A673 (cell line): ENCODE data around the gene LCE1E. TPM values are rescaled to one million over a fixed set of nuclear protein-coding genes. Genes with fewer than 3 reads are reported as not detected.

Experiments
- BruUV-seq: library from RNA; stranded (reverse); fragments of 400-500 nt; replicated peaks from 2 replicates; lab custom pipeline; 2021; lab: Mats Ljungman, UMichigan
- CTCF ChIA-PET: fragments of 300-600 bp; sonication (Branson Sonifier 250); formaldehyde crosslinking; loops from one replicate; lab custom pipeline; 2022; ENCODE audit warnings: antibody characterized with exemption; lab: Charles Lee
- POLR2A ChIA-PET: fragments of 300-600 bp; sonication (Branson Sonifier 250); formaldehyde crosslinking; loops from one replicate; lab custom pipeline; 2022; ENCODE audit warnings: antibody characterized with exemption; ENCODE audit not compliant: low non-redundant PET; lab: Charles Lee
- DNase-seq: peaks from one replicate; pipeline ENCODE4 v3.0.0-alpha.2; 2015; ENCODE audit warnings: low spot score
- H3K27ac ChIP-seq: fragments of 200-600 bp; sonication (generic); 2 replicates; pipeline ENCODE4 v1.5.1; 2016; ENCODE audit warnings: mixed run types, low read depth, mild to moderate bottlenecking, mixed read lengths, antibody characterized with exemption, low read length; ENCODE audit not compliant: poor library complexity, severe bottlenecking
- H3K27me3 ChIP-seq: fragments of 200-600 bp; sonication (generic); replicated peaks from 2 replicates; pipeline ENCODE4 v1.6.1; 2017; ENCODE audit warnings: mixed run types, low read depth, mild to moderate bottlenecking, mixed read lengths, antibody characterized with exemption, low read length; ENCODE audit not compliant: insufficient read depth, poor library complexity
- H3K36me3 ChIP-seq: fragments of 200-600 bp; sonication (generic); 2 replicates; pipeline ENCODE4 v1.6.1; 2016; ENCODE audit warnings: mixed run types, mild to moderate bottlenecking, mixed read lengths, antibody characterized with exemption, low read length; ENCODE audit not compliant: insufficient read depth, poor library complexity, severe bottlenecking
- H3K4me1 ChIP-seq: fragments of 200-600 bp; sonication (generic); 2 replicates; pipeline ENCODE4 v1.6.1; 2017; ENCODE audit warnings: mixed run types, mild to moderate bottlenecking, mixed read lengths, antibody characterized with exemption, low read length; ENCODE audit not compliant: insufficient read depth, poor library complexity, severe bottlenecking
- H3K4me3 ChIP-seq: fragments of 200-600 bp; sonication (generic); 2 replicates; pipeline ENCODE4 v1.5.1; 2016; ENCODE audit warnings: low read depth, mixed run types, mild to moderate bottlenecking, mixed read lengths, low read length; ENCODE audit not compliant: poor library complexity, severe bottlenecking
- H3K9me3 ChIP-seq: fragments of 200-600 bp; sonication (generic); 2 replicates; pipeline ENCODE4 v1.6.1; 2016; ENCODE audit warnings: mixed run types, low read depth, mild to moderate bottlenecking, mixed read lengths, antibody characterized with exemption, low read length; ENCODE audit not compliant: poor library complexity, severe bottlenecking
- EZH2 ChIP-seq: fragments of 200-600 bp; sonication (generic); IDR thresholded peaks from 2 replicates; pipeline ENCODE4 v1.6.1; 2017; ENCODE audit warnings: borderline replicate concordance, low read depth, mild to moderate bottlenecking, mixed read lengths, antibody characterized with exemption, low read length; ENCODE audit not compliant: poor library complexity, severe bottlenecking
- intact Hi-C: fragments of 100-400 bp; cut with micrococcal nuclease; formaldehyde crosslinking; loops from one replicate; pipeline ENCODE4 v1.10.0; 2022; ENCODE audit not compliant: unreplicated experiment
- total RNA-seq: library from RNA; stranded (reverse); gene quantifications from 2 replicates; pipeline ENCODE4 v1.2.3, GENCODE V29; 2021
- TF ChIP-seq, protein P1 (sequence below): fragments of 300-800, 200-600 bp; sonication (generic); conservative IDR thresholded peaks from 2 replicates; pipeline ENCODE4 v1.5.1; 2017; ENCODE audit warnings: low read depth, mild to moderate bottlenecking, antibody characterized with exemption, low read length, moderate library complexity, mixed read lengths

LCE1E gene
- total RNA-seq, 1 experiment from 2014 or later: not detected

DNA sequence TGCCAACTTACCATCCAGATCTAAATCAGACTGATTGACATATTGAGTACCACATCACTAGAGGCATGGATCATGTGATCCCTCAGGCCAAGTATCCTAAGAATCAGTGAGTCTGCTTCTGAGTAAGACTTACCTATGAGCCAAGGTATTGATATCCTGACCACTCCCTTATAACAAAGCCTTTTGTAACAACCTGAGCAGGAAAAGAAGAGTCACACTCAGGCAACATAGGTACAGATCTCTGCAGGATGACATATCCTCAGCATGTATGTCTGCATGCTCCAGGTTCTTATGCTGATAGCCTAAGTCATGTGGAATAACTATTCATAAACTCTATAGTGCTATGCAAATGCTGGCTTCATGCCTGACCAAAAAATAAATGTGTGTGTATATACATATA, 38.9 kb downstream of the LCE1E start:
- Histone ChIP-seq H3K9me3 (no peaks in the 10 kb centered on the region), H3K4me3 (no peak overlapping the region), H3K36me3 (no peaks in the 10 kb centered on the region), H3K27me3 (peaks cover 54% of the 10 kb centered on the region), H3K27ac (no peak overlapping the region), H3K4me1 (no peaks in the 10 kb centered on the region)
- ChIA-PET POLR2A (no interaction called here), CTCF (no interaction called here)
- no peak for TF ChIP-seq EZH2
- TF ChIP-seq, protein P1, sequence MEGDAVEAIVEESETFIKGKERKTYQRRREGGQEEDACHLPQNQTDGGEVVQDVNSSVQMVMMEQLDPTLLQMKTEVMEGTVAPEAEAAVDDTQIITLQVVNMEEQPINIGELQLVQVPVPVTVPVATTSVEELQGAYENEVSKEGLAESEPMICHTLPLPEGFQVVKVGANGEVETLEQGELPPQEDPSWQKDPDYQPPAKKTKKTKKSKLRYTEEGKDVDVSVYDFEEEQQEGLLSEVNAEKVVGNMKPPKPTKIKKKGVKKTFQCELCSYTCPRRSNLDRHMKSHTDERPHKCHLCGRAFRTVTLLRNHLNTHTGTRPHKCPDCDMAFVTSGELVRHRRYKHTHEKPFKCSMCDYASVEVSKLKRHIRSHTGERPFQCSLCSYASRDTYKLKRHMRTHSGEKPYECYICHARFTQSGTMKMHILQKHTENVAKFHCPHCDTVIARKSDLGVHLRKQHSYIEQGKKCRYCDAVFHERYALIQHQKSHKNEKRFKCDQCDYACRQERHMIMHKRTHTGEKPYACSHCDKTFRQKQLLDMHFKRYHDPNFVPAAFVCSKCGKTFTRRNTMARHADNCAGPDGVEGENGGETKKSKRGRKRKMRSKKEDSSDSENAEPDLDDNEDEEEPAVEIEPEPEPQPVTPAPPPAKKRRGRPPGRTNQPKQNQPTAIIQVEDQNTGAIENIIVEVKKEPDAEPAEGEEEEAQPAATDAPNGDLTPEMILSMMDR: no peak
- no peak for DNase-seq
- no TSS peak for BruUV-seq
- intact Hi-C loops: no loop called here

- no peaks in the 10 kb centered on the region for H3K4me1 ChIP-seq
- no TSS peak for BruUV-seq
- intact Hi-C loops: no loop called here
- no peak within 1 kb of the TSS for H3K4me3 ChIP-seq
- ChIA-PET CTCF (no interaction called here), POLR2A (no interaction called here)
- no peak for DNase-seq
- H3K27me3 ChIP-seq: peaks cover 54% of the 10 kb centered on the region
- H3K36me3 ChIP-seq: no peaks in the 10 kb centered on the region
- TF ChIP-seq EZH2: no peak
- TF ChIP-seq, protein P1: no peak
- no peak within 1 kb of the TSS for H3K27ac ChIP-seq
- no peaks in the 10 kb centered on the region for H3K9me3 ChIP-seq
Observed at GRCh38 chr1:152827173-152827572, 41.1 kb downstream of the LCE1E start, which contains the start of gene LCE1A. LCE1A (plus strand) TSS chr1:152827473; CDS start chr1:152827473, 0 bp downstream.

GRCh38 chr1:152836870-152837269, 50.8 kb downstream of the LCE1E start:
- ChIA-PET CTCF (no interaction called here), POLR2A (no interaction called here)
- Histone ChIP-seq H3K27me3 (peaks cover 9% of the 10 kb centered on the region), H3K4me3 (no peak overlapping the region), H3K9me3 (no peaks in the 10 kb centered on the region), H3K27ac (no peak overlapping the region), H3K36me3 (no peaks in the 10 kb centered on the region), H3K4me1 (no peaks in the 10 kb centered on the region)
- TF ChIP-seq, protein P1: no peak
- TF ChIP-seq EZH2: no peak
- BruUV-seq: no TSS peak
- intact Hi-C loops: no loop called here
- no peak for DNase-seq

Other genes with a start within 250 kb of the LCE1E start
- not detected in 2 replicates for gene LCE3E, start 219.5 kb upstream of the LCE1E start, total RNA-seq
- not detected in 2 replicates for gene LCE3D, start 205.7 kb upstream of the LCE1E start, total RNA-seq
- not detected in 2 replicates for gene LCE3C, start 186.0 kb upstream of the LCE1E start, total RNA-seq
- not detected in 2 replicates for gene LCE3B, start 172.4 kb upstream of the LCE1E start, total RNA-seq
- gene LCE3A, start 163.2 kb upstream of the LCE1E start, total RNA-seq: not detected in 2 replicates
- not detected in 2 replicates for gene LCE2D, start 122.9 kb upstream of the LCE1E start, total RNA-seq
- gene LCE2C, start 111.0 kb upstream of the LCE1E start, total RNA-seq: not detected in 2 replicates
- not detected in 2 replicates for gene LCE2B, start 100.1 kb upstream of the LCE1E start, total RNA-seq
- not detected in 2 replicates for gene LCE2A, start 87.9 kb upstream of the LCE1E start, total RNA-seq
- not detected in 2 replicates for gene LCE4A, start 78.1 kb upstream of the LCE1E start, total RNA-seq
- gene KPRP, start 28.2 kb upstream of the LCE1E start, total RNA-seq: not detected in 2 replicates
- gene LCE1F, start 11.1 kb upstream of the LCE1E start, total RNA-seq: not detected in 2 replicates
- not detected in 2 replicates for gene LCE1D, start 10.5 kb downstream of the LCE1E start, total RNA-seq
- gene LCE1C, start 20.4 kb downstream of the LCE1E start, total RNA-seq: not detected in 2 replicates
- not detected in 2 replicates for gene LCE1B, start 25.7 kb downstream of the LCE1E start, total RNA-seq
- not detected in 2 replicates for gene LCE1A, start 41.2 kb downstream of the LCE1E start, total RNA-seq
- gene LCE6A, start 56.6 kb downstream of the LCE1E start, total RNA-seq: not detected in 2 replicates
- gene LCE7A, start 73.7 kb downstream of the LCE1E start, total RNA-seq: not detected in 2 replicates
- gene SMCP, start 92.1 kb downstream of the LCE1E start, total RNA-seq: not detected in 2 replicates
- gene IVL, start 122.3 kb downstream of the LCE1E start, total RNA-seq: not detected in 2 replicates
- not detected in 2 replicates for gene SPRR5, start 160.9 kb downstream of the LCE1E start, total RNA-seq
- not detected in 2 replicates for gene SPRR4, start 184.4 kb downstream of the LCE1E start, total RNA-seq
- not detected in 2 replicates for gene SPRR1A, start 197.8 kb downstream of the LCE1E start, total RNA-seq
- not detected in 2 replicates for gene SPRR3, start 215.5 kb downstream of the LCE1E start, total RNA-seq
- gene SPRR1B, start 244.9 kb downstream of the LCE1E start, total RNA-seq: not detected in 2 replicates